Tibial nerve (tissue), 4 donors: ENCODE data around the gene EXOC1. TPM values are rescaled to one million over a fixed set of nuclear protein-coding genes. Genes with fewer than 3 reads are reported as not detected.

Experiments used
- DNase-seq, 2 donors: peaks; one replicate each; pipeline ENCODE4 v3.0.0-alpha.2; 2019; ENCODE audit warnings: low spot score in 2 of 2
- H3K27ac ChIP-seq, 4 donors: fragments of 200-600 bp; sonication (generic) in 3 of 4; one replicate each; pipeline ENCODE4 v1.5.1; 2017 to 2019; ENCODE audit warnings: mild to moderate bottlenecking in 1 of 4
- H3K27me3 ChIP-seq, 2 donors: fragments of 200-600 bp; sonication (generic) in 1 of 2; one replicate each; pipeline versions ENCODE4 v1.5.1 to v1.6.0; 2017 to 2019
- H3K36me3 ChIP-seq, 3 donors: fragments of 200-600 bp; sonication (generic); one replicate each; pipeline ENCODE4 v1.5.1; 2018 to 2019
- H3K4me1 ChIP-seq, 4 donors: fragments of 200-600 bp; sonication (generic) in 3 of 4; one replicate each; pipeline ENCODE4 v1.5.1; 2017 to 2019
- H3K4me3 ChIP-seq, 4 donors: fragments of 200-600 bp; sonication (generic) in 3 of 4; one replicate each; pipeline ENCODE4 v1.5.1; 2017 to 2019; ENCODE audit warnings: mild to moderate bottlenecking in 1 of 4, moderate library complexity in 1 of 4
- H3K9me3 ChIP-seq, 4 donors: fragments of 200-600 bp; sonication (generic) in 3 of 4; one replicate each; pipeline ENCODE4 v1.5.1; 2017 to 2019
- CTCF ChIP-seq, 5 experiments: fragments of 200-600 bp in 3 of 5; fragments of 450-650 bp in 2 of 5; sonication (generic) in 3 of 5; IDR thresholded peaks; one replicate each; pipeline ENCODE4 v1.5.1; 2016 to 2019; ENCODE audit warnings: antibody characterized with exemption in 5 of 5, mild to moderate bottlenecking in 3 of 5, moderate library complexity in 2 of 5
- EP300 ChIP-seq, 2 donors: sonication (generic); formaldehyde crosslinking; IDR thresholded peaks; one replicate each; pipeline ENCODE4 v1.6.1; 2017; ENCODE audit warnings: antibody characterized with exemption in 2 of 2, mild to moderate bottlenecking in 1 of 2
- POLR2A ChIP-seq, 2 donors: fragments of 450-650 bp; IDR thresholded peaks; one replicate each; pipeline ENCODE4 v1.6.1; 2017; ENCODE audit warnings: antibody characterized with exemption in 2 of 2, mild to moderate bottlenecking in 2 of 2, moderate library complexity in 2 of 2
- WGBS, 2 donors: methylation state at CpG; one replicate each; pipeline ENCODE4 v1.1.5; 2018; 5-methylcytosine and 5-hydroxymethylcytosine counted together
- total RNA-seq, 4 donors: library from RNA; depleted of rRNA; stranded (reverse); fragments of >200 nt; gene quantifications; one replicate each; pipeline ENCODE4 v1.1.0, GENCODE V29; 2016

The EXOC1 gene
- 10 to 100 TPM; 32.9 to 49.4 (median 41.4) TPM for total RNA-seq

GRCh38 chr4:55853484-55854046 is at the start of gene EXOC1:
Gene EXOC1, plus strand, starts transcription at chr4:55853648. Its CDS starts 4,676 bp downstream, at chr4:55858324.
- Histone ChIP-seq H3K36me3 (peaks cover 0 to 14% (median 0%) of the 10 kb centered on the region in 3 donors), H3K4me3 (peak within 1 kb of the TSS; percentile 59 to 98 (median 88)), H3K27ac (peak within 1 kb of the TSS; percentile 68 to 93 (median 79)), H3K27me3 (no peaks in the 10 kb centered on the region), H3K4me1 (peaks cover 0 to 42% (median 13%) of the 10 kb centered on the region in 4 donors), H3K9me3 (peaks cover 0 to 6% (median 0%) of the 10 kb centered on the region in 4 donors)
- TF ChIP-seq POLR2A (IDR thresholded peaks at IDR 0.05) (peak in 1 of 2 donors; percentile 59), CTCF (IDR thresholded peaks at IDR 0.05) (no peak), EP300 (IDR thresholded peaks at IDR 0.05) (peak; percentile 83 to 85)
- 0 to 1% methylated on average over 38 to 50 of the region's 50 CpGs for WGBS, 2 donors
- DNase-seq: peak; percentile 98 to 99

DNA sequence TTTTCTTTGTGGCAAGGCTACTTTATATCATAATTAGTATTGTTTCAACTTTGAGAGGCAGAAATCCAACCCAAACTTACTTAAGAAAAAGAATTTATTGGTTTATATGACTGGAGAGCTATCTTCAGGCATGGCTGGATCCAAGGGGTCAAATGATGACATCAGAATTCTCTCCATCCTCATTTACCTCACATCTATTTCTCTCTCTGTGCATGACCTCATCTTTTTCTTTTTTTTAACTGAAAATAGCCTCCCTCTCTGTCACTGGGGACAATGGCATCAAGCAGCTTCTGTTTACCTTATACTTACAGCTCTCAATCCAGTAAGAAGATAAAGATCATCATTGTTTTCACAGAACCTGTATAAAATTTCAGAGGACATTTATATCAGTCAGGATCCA is 45.9 kb upstream of the EXOC1 start:
- H3K9me3 ChIP-seq: no peaks in the 10 kb centered on the region
- no peak overlapping the region for H3K4me3 ChIP-seq
- no peaks in the 10 kb centered on the region for H3K27me3 ChIP-seq
- H3K4me1 ChIP-seq: no peaks in the 10 kb centered on the region
- H3K36me3 ChIP-seq: no peaks in the 10 kb centered on the region
- TF ChIP-seq CTCF (IDR thresholded peaks at IDR 0.05): no peak
- no peak for TF ChIP-seq EP300 (IDR thresholded peaks at IDR 0.05)
- TF ChIP-seq POLR2A (IDR thresholded peaks at IDR 0.05): no peak
- H3K27ac ChIP-seq: no peak overlapping the region
- DNase-seq: no peak

DNA sequence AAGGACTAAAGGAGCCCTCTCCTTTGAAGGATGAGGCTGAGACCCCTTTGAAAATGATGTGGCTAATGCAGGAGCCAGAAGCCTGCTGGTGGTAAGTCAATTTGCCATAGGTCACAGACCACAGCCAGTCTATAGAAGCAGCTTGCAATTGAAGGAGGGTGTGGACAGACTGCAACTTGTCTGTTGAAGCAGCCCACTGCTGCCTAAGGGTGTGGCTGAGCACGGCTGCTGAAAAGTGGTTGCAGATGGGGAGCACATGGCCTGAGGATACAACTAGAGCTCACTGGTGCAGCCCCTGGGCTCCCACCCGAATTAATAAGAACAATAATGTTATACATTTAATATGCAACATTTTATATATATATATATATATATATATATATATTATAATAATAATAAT is 45.3 kb upstream of the EXOC1 start:
- no peak for TF ChIP-seq EP300 (IDR thresholded peaks at IDR 0.05)
- H3K27me3 ChIP-seq: no peaks in the 10 kb centered on the region
- H3K36me3 ChIP-seq: no peaks in the 10 kb centered on the region
- no peak for DNase-seq
- H3K27ac ChIP-seq: no peak overlapping the region
- 27 to 31% methylated on average over 2 of the region's 2 CpGs for WGBS, 2 donors
- no peaks in the 10 kb centered on the region for H3K9me3 ChIP-seq
- H3K4me3 ChIP-seq: no peak overlapping the region
- H3K4me1 ChIP-seq: no peaks in the 10 kb centered on the region

- no peak for DNase-seq
- TF ChIP-seq EP300 (IDR thresholded peaks at IDR 0.05) (no peak), POLR2A (IDR thresholded peaks at IDR 0.05) (no peak), CTCF (IDR thresholded peaks at IDR 0.05) (no peak)
- Histone ChIP-seq H3K36me3 (no peaks in the 10 kb centered on the region), H3K27ac (no peak overlapping the region), H3K4me3 (no peak overlapping the region), H3K9me3 (no peaks in the 10 kb centered on the region), H3K27me3 (no peaks in the 10 kb centered on the region), H3K4me1 (no peaks in the 10 kb centered on the region)
- WGBS, 2 donors: 40 to 45% methylated on average over 5 of the region's 5 CpGs
Measured at GRCh38 chr4:55808632-55809031, 44.8 kb upstream of the EXOC1 start.

GRCh38 chr4:55817691-55818090 is 35.8 kb upstream of the EXOC1 start:
- WGBS, 2 donors: 84 to 91% methylated on average over 3 of the region's 3 CpGs
- H3K4me1 ChIP-seq: peaks cover 0 to 9% (median 0%) of the 10 kb centered on the region in 4 donors
- H3K36me3 ChIP-seq: no peaks in the 10 kb centered on the region
- TF ChIP-seq CTCF (IDR thresholded peaks at IDR 0.05) (no peak), EP300 (IDR thresholded peaks at IDR 0.05) (no peak), POLR2A (IDR thresholded peaks at IDR 0.05) (no peak)
- no peak overlapping the region for H3K27ac ChIP-seq
- no peak overlapping the region for H3K4me3 ChIP-seq
- no peak for DNase-seq
- no peaks in the 10 kb centered on the region for H3K9me3 ChIP-seq
- no peaks in the 10 kb centered on the region for H3K27me3 ChIP-seq
